Measurements from ENCODE around the gene ZDHHC8.
A peak's percentile ranks its signal among the peaks of the same experiment; 100 is the strongest.

Gene ZDHHC8

DNA sequence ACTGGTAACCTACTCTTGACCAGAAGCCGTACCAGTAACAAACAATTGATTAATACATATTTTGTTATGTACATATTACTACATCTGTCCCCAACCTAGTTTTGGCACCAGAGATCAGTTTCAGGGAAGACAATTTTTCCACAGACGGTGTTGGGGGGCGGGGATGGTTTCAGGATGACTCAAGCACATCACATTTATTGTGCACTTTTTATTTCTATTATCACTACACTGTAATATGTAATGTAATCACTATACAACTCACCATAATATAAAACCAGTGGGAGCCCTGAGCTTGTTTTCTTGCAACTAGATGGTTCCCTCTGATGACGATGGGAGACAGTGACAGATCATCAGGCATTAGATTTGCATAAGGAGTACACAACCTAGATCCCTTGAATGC, 36.1 kb upstream of the ZDHHC8 start:
- no peak for DNase-seq (ENCODE audit: low spot score)

DNA sequence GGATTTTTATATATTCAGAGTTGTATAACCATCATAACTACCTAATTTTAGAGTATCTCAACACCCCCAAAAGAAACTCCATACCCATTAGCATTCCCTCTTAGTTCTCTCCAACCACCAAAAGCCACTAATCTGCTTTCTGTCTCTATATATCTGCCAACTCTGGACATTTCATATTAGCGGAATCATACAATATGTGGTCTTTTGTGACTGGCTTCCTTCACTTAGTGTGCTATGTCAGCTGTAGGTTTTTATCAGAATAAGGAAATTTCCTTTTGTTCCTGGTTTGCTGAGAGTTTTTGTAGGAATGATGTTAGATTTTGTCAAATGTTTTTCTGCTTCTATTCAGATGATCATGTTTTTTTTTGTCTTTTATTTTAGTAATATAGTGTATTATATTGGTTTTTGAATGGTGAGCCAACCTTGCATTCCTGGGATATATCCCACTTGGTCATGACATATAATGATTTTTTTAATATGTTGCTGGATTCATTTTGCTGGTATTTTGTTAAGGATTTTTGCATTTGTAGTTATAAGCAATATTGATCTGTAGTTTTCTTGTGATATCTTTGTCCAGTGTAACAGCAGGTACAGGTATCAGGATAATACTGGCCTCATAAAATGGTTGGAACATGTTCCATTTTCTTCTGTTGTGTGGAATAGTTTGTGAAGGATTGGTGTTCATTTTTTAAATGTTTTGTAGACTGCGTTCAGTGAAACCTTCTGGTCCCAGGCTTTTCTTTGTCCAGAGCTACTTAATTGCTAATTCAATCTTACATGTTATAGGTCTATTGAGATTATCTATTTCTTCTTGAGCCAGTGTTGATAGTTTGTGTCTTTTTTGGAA, 34.8 kb upstream of the ZDHHC8 start:
- DNase-seq (ENCODE audit: low spot score), result no peak

DNA sequence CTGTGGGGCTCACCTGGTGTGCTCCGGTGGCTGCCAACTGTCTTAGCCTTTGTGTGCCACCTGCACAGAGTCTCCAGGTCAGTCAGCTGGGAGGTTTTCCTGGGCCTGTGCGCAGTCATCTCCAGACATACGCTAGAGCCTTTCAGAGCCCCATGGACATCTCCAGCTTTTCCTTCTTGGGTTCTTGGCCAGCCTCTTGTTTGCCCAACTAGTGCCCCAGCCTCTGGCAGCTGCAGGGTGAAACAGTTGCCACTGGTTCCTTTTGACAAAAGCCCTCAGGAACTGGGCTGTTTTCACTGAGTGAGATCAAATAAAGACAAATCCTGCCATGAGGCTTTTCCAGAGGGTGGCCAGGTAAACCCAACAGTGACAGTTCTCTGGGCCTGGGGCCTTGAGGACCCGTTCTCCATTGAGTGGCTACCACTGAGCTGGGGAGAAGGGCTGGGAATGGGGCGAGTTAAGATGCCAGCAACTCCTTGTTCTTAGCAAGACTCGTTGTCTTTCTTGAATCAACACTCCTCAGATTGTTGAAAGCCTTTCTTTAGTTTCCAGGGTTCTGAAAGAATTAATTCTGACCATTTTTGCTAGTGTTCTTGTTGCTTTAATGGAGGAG, 32.4 kb upstream of the ZDHHC8 start:
- DNase-seq (ENCODE audit: low spot score), result no peak

DNA sequence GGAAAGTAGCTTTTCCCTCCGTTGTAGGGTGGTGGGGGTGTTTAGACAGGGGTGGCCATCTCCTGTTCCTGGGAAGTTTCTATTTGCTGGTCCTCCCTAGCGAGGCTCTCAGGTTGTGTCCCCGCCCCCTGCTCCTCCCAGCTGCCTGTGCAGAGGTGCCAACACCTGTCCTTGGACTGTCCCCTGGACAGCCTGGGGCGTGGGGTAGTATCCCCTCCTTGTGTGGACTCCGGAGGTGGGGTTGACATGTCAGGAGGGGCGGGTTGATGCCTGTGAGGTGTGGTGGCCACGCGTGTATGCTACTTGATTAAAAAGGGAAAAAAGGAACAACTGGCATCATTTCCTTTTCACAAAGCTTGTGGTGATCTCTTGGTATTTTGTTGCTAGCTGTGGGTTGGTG, 30.0 kb upstream of the ZDHHC8 start:
- no peak for DNase-seq (ENCODE audit: low spot score)

GRCh38 chr22:20102203-20102780, 29.3 kb upstream of the ZDHHC8 start:
- no peak for DNase-seq (ENCODE audit: low spot score)

GRCh38 chr22:20105456-20106204, 26.0 kb upstream of the ZDHHC8 start:
- no peak for DNase-seq (ENCODE audit: low spot score)

GRCh38 chr22:20106205-20106848, 25.3 kb upstream of the ZDHHC8 start:
- DNase-seq (ENCODE audit: low spot score), result no peak

- no peak for DNase-seq (ENCODE audit: low spot score)
Observed at GRCh38 chr22:20106849-20107237, 24.8 kb upstream of the ZDHHC8 start.

GRCh38 chr22:20107471-20107901, 24.1 kb upstream of the ZDHHC8 start:
- no peak for DNase-seq (ENCODE audit: low spot score)

DNA sequence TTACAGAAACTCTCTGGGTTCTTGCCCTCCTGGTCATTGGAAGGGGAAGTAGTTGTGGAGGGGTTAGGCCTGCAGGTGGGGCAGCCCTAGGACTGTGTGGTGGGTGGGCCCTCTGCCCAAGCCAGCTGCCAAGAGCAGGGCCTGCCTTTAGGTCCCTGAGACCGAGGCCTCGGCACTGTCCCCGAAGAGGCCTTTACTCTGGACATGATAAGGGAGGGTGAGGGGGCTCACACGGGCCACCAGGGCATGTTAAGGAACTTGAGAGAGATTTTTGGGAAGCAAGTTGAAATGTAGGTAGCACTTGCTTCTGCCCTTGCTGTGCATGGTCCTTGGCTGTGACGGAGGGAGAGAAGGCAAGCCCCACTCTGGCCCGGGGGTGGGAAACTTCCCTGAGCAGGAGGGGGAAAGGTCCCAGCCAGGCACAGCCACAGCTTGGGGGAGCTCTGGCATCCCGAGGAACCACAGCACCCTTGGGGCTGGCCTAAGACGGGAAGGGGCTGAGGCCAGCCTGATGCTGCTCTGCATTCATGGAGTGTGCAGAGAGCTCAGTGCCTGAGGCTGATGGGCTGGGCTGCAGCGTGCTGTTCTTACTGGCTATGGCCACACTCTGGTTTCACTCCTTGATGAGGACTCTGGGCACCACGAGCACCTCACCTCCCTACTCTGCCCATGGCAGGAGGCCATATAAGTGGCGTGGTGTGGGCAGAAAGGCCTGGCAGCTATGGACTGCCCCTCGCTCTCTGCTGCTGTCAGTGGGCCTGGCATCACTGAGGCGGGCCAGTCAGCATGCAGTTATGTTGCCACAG, 23.4 kb upstream of the ZDHHC8 start:
- no peak for DNase-seq (ENCODE audit: low spot score)

GRCh38 chr22:20108757-20109230, 22.8 kb upstream of the ZDHHC8 start:
- DNase-seq (ENCODE audit: low spot score), result no peak

GRCh38 chr22:20109411-20110358, 21.9 kb upstream of the ZDHHC8 start:
- DNase-seq (ENCODE audit: low spot score), result no peak

DNA sequence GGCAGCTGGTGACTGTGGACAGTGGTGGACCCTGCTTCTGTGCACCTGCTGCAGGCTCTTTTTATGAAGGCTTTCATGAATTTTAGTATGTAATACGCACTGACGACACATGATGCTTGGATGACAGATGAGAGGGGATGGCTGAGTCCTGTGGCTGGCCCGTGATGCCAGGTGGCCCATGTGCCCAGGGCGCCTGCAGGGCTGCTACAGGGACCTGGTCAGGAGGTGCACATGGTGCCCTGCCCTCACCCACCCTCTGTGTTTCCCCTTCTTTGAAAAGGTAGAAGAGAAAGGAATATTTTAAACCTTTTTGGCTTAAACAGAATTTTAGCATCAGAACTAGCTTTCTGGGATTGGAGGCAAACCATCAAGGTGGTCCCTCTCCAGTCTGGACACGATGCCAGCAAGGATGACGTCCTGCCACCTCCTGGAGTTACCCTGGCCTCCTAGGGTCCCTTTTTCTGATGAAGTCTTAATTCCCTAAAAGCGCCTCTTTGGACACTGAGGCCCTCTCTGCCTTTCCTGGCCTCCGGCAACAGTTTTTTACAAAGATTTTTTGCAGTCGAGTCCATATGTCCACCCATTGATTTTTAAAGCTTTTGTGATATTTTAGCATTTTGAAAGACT, 21.1 kb upstream of the ZDHHC8 start:
- DNase-seq (ENCODE audit: low spot score), result no peak

GRCh38 chr22:20111045-20111688, 20.4 kb upstream of the ZDHHC8 start:
- peak; percentile 49 for DNase-seq (ENCODE audit: low spot score)

- no peak for DNase-seq (ENCODE audit: low spot score)
Observed at GRCh38 chr22:20111689-20112622, 19.6 kb upstream of the ZDHHC8 start.

DNA sequence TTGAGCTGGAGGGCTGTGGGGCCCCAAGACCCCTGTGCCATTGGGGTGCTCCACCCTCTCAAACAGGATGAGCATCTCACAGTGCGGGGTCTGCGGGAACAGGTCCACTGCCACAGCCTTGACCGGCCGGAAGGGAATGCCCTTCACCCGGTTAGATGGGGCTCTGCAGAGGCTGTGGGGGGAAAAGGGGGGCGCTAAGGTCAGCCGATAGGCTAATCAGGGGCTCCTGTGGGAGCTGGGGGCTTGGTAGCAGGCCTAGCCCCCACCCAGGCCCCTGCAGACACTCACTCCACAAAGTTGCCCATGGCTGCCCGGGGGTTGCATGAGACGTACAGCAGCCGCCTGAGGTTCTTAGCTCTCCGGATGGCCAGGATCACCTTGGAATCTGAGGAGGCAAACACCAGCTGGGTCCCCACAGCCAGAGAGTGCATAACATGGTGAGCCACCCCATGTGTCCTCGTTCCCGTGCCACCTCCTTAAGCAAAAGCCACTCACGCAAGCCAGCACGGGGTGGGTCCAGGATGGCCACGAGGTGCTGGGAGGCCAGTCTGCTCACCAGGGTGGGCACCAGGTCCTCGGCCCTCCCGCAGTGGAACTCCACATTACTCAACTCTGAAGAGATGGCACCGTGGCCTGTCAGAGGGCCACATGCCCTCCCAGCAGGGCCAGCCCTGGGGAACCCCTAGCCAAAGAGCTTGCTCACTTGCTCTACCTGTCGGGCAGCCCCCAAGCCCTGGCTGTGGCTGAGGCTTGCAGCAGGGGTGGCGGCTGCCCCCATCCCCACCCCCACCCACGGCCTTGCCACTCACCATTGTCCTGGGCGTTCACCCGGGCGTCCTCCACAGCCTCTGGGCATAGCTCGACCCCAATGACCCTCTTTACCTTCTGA, 18.7 kb upstream of the ZDHHC8 start:
- no peak for DNase-seq (ENCODE audit: low spot score)

All from AG20443 (cell line).